ENCODE data around the gene CPA3. TPM values are rescaled to one million over a fixed set of nuclear protein-coding genes. Genes with fewer than 3 reads are reported as not detected.

The CPA3 gene
- total and polyA plus RNA-seq, 3 experiments from 2014 or later, result not detected

- Mint-ChIP-seq H3K9me3 (no peaks in the 10 kb centered on the region), H3K27ac (no peak overlapping the region), H3K4me3 (no peak overlapping the region), H3K4me1 (no peaks in the 10 kb centered on the region), H3K36me3 (no peaks in the 10 kb centered on the region), H3K27me3 (peaks cover 0 to 19% of the 10 kb centered on the region in 2 donors)
- Histone ChIP-seq H3K27me3 (ENCODE audit: insufficient read depth, low read length, poor library complexity, severe bottlenecking) (no peaks in the 10 kb centered on the region), H3K27ac (ENCODE audit: low read depth, low read length) (no peak overlapping the region), H3K9me3 (ENCODE audit: low read length) (no peaks in the 10 kb centered on the region), H3K4me1 (ENCODE audit: insufficient read depth, low read length) (no peaks in the 10 kb centered on the region), H3K4me3 (ENCODE audit: low read length) (no peak overlapping the region), H3K36me3 (ENCODE audit: insufficient read depth, low read length) (no peaks in the 10 kb centered on the region)
- POLR2A ChIA-PET, result no interaction called here
- CTCF ChIA-PET, result interaction anchor here (1.1 kb wide), 1 partner anchor 22 kb away, joined by 3 read pairs; no protein-coding TSS in a partner anchor
- no peak for DNase-seq
Observed at GRCh38 chr3:148882288-148882687, 17.2 kb downstream of the CPA3 start.

GRCh38 chr3:148883163-148883562 is 18.1 kb downstream of the CPA3 start:
- Mint-ChIP-seq H3K27ac (no peak overlapping the region), H3K36me3 (no peaks in the 10 kb centered on the region), H3K4me1 (no peaks in the 10 kb centered on the region), H3K4me3 (no peak overlapping the region), H3K9me3 (no peaks in the 10 kb centered on the region), H3K27me3 (peaks cover 0 to 20% of the 10 kb centered on the region in 2 donors)
- Histone ChIP-seq H3K27ac (ENCODE audit: low read depth, low read length) (no peak overlapping the region), H3K4me3 (ENCODE audit: low read length) (no peak overlapping the region), H3K4me1 (ENCODE audit: insufficient read depth, low read length) (no peaks in the 10 kb centered on the region), H3K36me3 (ENCODE audit: insufficient read depth, low read length) (no peaks in the 10 kb centered on the region), H3K27me3 (ENCODE audit: insufficient read depth, low read length, poor library complexity, severe bottlenecking) (no peaks in the 10 kb centered on the region), H3K9me3 (ENCODE audit: low read length) (no peaks in the 10 kb centered on the region)
- DNase-seq, result no peak
- ChIA-PET POLR2A (no interaction called here), CTCF (interaction anchor here (1.1 kb wide), 1 partner anchor 23 kb away, joined by 3 read pairs; no protein-coding TSS in a partner anchor)

GRCh38 chr3:148884261-148884660 is 19.2 kb downstream of the CPA3 start:
- no peaks in the 10 kb centered on the region for H3K36me3 Mint-ChIP-seq
- CTCF ChIA-PET, result no interaction called here

GRCh38 chr3:148889828-148890227 is 24.7 kb downstream of the CPA3 start:
- H3K27me3 Mint-ChIP-seq, result peaks cover 1 to 33% of the 10 kb centered on the region in 2 donors
- H3K36me3 ChIP-seq (ENCODE audit: insufficient read depth, low read length), result no peaks in the 10 kb centered on the region
- no peaks in the 10 kb centered on the region for H3K27me3 ChIP-seq (ENCODE audit: insufficient read depth, low read length, poor library complexity, severe bottlenecking)
- no peak overlapping the region for H3K27ac ChIP-seq (ENCODE audit: low read depth, low read length)
- POLR2A ChIA-PET, result no interaction called here
- no peak overlapping the region for H3K4me3 Mint-ChIP-seq
- no peaks in the 10 kb centered on the region for H3K4me1 ChIP-seq (ENCODE audit: insufficient read depth, low read length)
- no peaks in the 10 kb centered on the region for H3K9me3 ChIP-seq (ENCODE audit: low read length)
- H3K36me3 Mint-ChIP-seq, result no peaks in the 10 kb centered on the region
- CTCF ChIA-PET, result no interaction called here
- peaks cover 0 to 5% (median 0%) of the 10 kb centered on the region in 5 donors for H3K9me3 Mint-ChIP-seq
- no peaks in the 10 kb centered on the region for H3K4me1 Mint-ChIP-seq
- DNase-seq, result no peak
- no peak overlapping the region for H3K4me3 ChIP-seq (ENCODE audit: low read length)
- H3K27ac Mint-ChIP-seq, result no peak overlapping the region

More at GRCh38 chr3:148884261-148884660, 19.2 kb downstream of the CPA3 start:
- no peak overlapping the region for H3K4me3 Mint-ChIP-seq
- POLR2A ChIA-PET, result no interaction called here
- H3K27me3 Mint-ChIP-seq, result peaks cover 0 to 24% of the 10 kb centered on the region in 2 donors
- no peaks in the 10 kb centered on the region for H3K9me3 Mint-ChIP-seq
- no peak overlapping the region for H3K27ac Mint-ChIP-seq
- no peak for DNase-seq
- no peaks in the 10 kb centered on the region for H3K4me1 Mint-ChIP-seq
- Histone ChIP-seq H3K4me3 (ENCODE audit: low read length) (no peak overlapping the region), H3K9me3 (ENCODE audit: low read length) (no peaks in the 10 kb centered on the region), H3K27ac (ENCODE audit: low read depth, low read length) (no peak overlapping the region), H3K4me1 (ENCODE audit: insufficient read depth, low read length) (no peaks in the 10 kb centered on the region), H3K27me3 (ENCODE audit: insufficient read depth, low read length, poor library complexity, severe bottlenecking) (no peaks in the 10 kb centered on the region), H3K36me3 (ENCODE audit: insufficient read depth, low read length) (no peaks in the 10 kb centered on the region)

- Mint-ChIP-seq H3K27me3 (peaks cover 1 to 25% of the 10 kb centered on the region in 2 donors), H3K27ac (no peak overlapping the region), H3K36me3 (no peaks in the 10 kb centered on the region), H3K4me3 (no peak overlapping the region), H3K4me1 (no peaks in the 10 kb centered on the region), H3K9me3 (peaks cover 0 to 5% (median 0%) of the 10 kb centered on the region in 5 donors)
- DNase-seq, result no peak
- ChIA-PET POLR2A (no interaction called here), CTCF (no interaction called here)
- Histone ChIP-seq H3K27ac (ENCODE audit: low read depth, low read length) (no peak overlapping the region), H3K9me3 (ENCODE audit: low read length) (no peaks in the 10 kb centered on the region), H3K27me3 (ENCODE audit: insufficient read depth, low read length, poor library complexity, severe bottlenecking) (no peaks in the 10 kb centered on the region), H3K36me3 (ENCODE audit: insufficient read depth, low read length) (no peaks in the 10 kb centered on the region), H3K4me1 (ENCODE audit: insufficient read depth, low read length) (no peaks in the 10 kb centered on the region), H3K4me3 (ENCODE audit: low read length) (no peak overlapping the region)
Observed at GRCh38 chr3:148896062-148896461, 31.0 kb downstream of the CPA3 start.

GRCh38 chr3:148901987-148902791 is 37.1 kb downstream of the CPA3 start:
- Histone ChIP-seq H3K9me3 (ENCODE audit: low read length) (no peaks in the 10 kb centered on the region), H3K4me1 (ENCODE audit: insufficient read depth, low read length) (no peaks in the 10 kb centered on the region), H3K27me3 (ENCODE audit: insufficient read depth, low read length, poor library complexity, severe bottlenecking) (no peaks in the 10 kb centered on the region), H3K4me3 (ENCODE audit: low read length) (no peak overlapping the region), H3K27ac (ENCODE audit: low read depth, low read length) (no peak overlapping the region), H3K36me3 (ENCODE audit: insufficient read depth, low read length) (no peaks in the 10 kb centered on the region)
- Mint-ChIP-seq H3K4me3 (no peak overlapping the region), H3K27me3 (peaks cover 4 to 34% of the 10 kb centered on the region in 2 donors), H3K4me1 (no peaks in the 10 kb centered on the region), H3K36me3 (no peaks in the 10 kb centered on the region), H3K9me3 (no peaks in the 10 kb centered on the region), H3K27ac (no peak overlapping the region)
- no peak for DNase-seq
- ChIA-PET CTCF (no interaction called here), POLR2A (no interaction called here)

GRCh38 chr3:148903022-148903442 is 37.9 kb downstream of the CPA3 start:
- no peak for DNase-seq
- Histone ChIP-seq H3K9me3 (ENCODE audit: low read length) (no peaks in the 10 kb centered on the region), H3K27me3 (ENCODE audit: insufficient read depth, low read length, poor library complexity, severe bottlenecking) (no peaks in the 10 kb centered on the region), H3K27ac (ENCODE audit: low read depth, low read length) (no peak overlapping the region), H3K36me3 (ENCODE audit: insufficient read depth, low read length) (no peaks in the 10 kb centered on the region), H3K4me3 (ENCODE audit: low read length) (no peak overlapping the region), H3K4me1 (ENCODE audit: insufficient read depth, low read length) (no peaks in the 10 kb centered on the region)
- Mint-ChIP-seq H3K27ac (no peak overlapping the region), H3K9me3 (no peaks in the 10 kb centered on the region), H3K4me1 (no peaks in the 10 kb centered on the region), H3K27me3 (peaks cover 10 to 34% of the 10 kb centered on the region in 2 donors), H3K4me3 (no peak overlapping the region), H3K36me3 (no peaks in the 10 kb centered on the region)
- CTCF ChIA-PET, result no interaction called here
- POLR2A ChIA-PET, result no interaction called here

- no peaks in the 10 kb centered on the region for H3K9me3 Mint-ChIP-seq
Observed at GRCh38 chr3:148903941-148904340, 38.8 kb downstream of the CPA3 start.

More at GRCh38 chr3:148903941-148904340, 38.8 kb downstream of the CPA3 start:
- Mint-ChIP-seq H3K36me3 (peaks cover 0 to 3% (median 0%) of the 10 kb centered on the region in 3 donors), H3K4me3 (no peak overlapping the region), H3K27ac (no peak overlapping the region), H3K27me3 (peaks cover 16 to 41% of the 10 kb centered on the region in 2 donors), H3K4me1 (no peaks in the 10 kb centered on the region)
- Histone ChIP-seq H3K27ac (ENCODE audit: low read depth, low read length) (no peak overlapping the region), H3K27me3 (ENCODE audit: insufficient read depth, low read length, poor library complexity, severe bottlenecking) (no peaks in the 10 kb centered on the region), H3K4me1 (ENCODE audit: insufficient read depth, low read length) (no peaks in the 10 kb centered on the region), H3K9me3 (ENCODE audit: low read length) (no peaks in the 10 kb centered on the region), H3K4me3 (ENCODE audit: low read length) (no peak overlapping the region), H3K36me3 (ENCODE audit: insufficient read depth, low read length) (no peaks in the 10 kb centered on the region)
- no peak for DNase-seq
- POLR2A ChIA-PET, result no interaction called here
- CTCF ChIA-PET, result no interaction called here

Measured in CD8-positive, alpha-beta memory T cell (primary cell).